NCI-H82 treated with DMSO at 0.1 percent for 48 hours (cell line): ENCODE measurements around the gene COL12A1.

Source experiments
- DNase-seq: peaks from one replicate; lab custom pipeline; 2025; ENCODE audit not compliant: unreplicated experiment; lab: John Stamatoyannopoulos, UW

COL12A1 gene

GRCh38 chr6:75180864-75181263 is 25.0 kb downstream of the COL12A1 start:
- no peak for DNase-seq

GRCh38 chr6:75178757-75179156 is 27.1 kb downstream of the COL12A1 start:
- no peak for DNase-seq

DNA sequence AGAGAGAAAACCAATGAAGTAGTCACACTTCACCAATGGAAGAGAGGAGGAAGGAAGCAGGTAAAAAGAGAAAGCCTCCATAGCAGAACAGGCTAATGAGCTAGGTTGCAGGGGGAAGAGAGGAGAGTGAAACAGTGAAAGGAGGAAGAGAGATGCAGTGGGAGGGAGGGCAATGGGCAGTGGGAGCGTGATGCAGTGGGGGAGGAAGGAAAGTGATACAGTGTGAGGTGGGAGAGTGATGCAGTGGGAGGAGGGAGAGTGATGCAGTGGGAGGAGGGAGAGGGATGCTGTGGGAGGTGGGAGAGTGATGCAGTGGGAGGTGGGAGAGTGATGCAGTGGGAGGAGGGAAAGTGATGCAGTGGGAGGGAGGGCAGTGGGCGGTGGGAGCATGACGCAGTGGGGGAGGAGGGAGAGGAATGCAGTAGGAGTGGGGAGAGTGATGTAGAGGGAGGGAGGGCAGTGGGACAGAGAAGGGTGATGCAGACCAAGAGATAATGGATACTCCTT is 29.7 kb downstream of the COL12A1 start:
- DNase-seq: no peak

DNA sequence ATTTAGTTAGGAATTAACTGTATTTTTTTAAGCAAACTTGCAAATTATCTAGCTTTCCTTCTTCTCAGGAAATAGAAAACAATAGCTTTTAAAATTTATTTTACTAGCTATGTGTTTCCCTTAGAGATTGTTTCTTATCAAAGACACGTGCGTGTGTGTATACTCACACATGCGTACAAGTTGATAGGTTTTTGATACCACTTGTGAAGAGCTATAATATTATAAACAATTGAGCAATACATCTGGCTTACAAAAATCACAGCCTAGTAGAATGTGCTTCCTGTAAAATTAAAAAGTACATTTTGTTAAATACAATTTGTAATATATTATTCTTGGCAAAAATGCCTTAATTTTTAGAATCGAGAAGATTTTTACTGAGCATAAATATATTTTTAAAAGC is 33.9 kb downstream of the COL12A1 start:
- DNase-seq: no peak

- no peak for DNase-seq
These were observed 34.3 kb downstream of the COL12A1 start for GRCh38 chr6:75171567-75171966.

GRCh38 chr6:75170691-75171560 is 34.9 kb downstream of the COL12A1 start:
- DNase-seq: no peak

DNA sequence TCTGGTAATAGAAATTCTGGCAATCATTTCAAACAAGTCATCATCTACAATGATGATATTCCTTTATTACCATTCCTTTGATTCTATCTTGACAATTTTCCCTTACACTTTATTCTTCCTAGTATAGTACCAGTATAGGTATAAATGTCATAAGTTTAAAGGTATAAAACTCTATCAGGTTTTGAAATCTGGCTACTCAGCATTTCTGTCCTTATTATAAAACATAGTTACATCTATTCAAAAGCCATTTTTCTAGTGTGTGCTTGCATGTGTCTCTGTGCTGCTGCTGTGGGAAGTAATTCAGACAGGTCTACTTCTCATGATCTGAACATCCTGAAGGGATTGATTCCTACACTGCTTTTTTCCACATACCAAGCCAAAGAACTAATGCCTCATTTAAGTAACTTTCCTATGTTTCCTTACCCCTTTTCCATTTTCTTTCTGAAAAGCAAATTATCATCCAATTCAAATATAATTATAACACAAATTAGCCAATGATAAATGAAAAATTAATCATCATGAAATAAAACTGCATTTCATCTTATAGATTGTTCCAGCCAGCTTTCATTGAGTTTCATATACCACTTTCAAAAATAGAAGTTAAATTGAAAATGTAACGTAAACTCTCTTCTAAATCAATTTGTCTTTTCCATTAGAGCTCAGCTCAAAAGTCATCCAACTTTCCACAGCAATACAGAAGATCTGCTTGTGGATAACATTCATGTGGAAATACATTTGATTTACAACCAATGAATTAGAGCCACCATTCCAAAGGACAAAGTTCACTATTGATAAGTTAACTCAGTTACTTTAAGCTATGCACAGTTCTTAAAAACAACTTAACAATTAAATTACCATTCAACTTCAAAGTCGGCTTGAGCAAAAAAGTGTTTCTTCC is 35.9 kb downstream of the COL12A1 start:
- DNase-seq: no peak

GRCh38 chr6:75167851-75168250 is 38.0 kb downstream of the COL12A1 start:
- DNase-seq: no peak

- DNase-seq: no peak
These were observed 38.5 kb downstream of the COL12A1 start for GRCh38 chr6:75167325-75167724.

GRCh38 chr6:75166773-75167172 is 39.1 kb downstream of the COL12A1 start:
- DNase-seq: no peak

GRCh38 chr6:75166236-75166635 is 39.6 kb downstream of the COL12A1 start:
- DNase-seq: no peak

DNA sequence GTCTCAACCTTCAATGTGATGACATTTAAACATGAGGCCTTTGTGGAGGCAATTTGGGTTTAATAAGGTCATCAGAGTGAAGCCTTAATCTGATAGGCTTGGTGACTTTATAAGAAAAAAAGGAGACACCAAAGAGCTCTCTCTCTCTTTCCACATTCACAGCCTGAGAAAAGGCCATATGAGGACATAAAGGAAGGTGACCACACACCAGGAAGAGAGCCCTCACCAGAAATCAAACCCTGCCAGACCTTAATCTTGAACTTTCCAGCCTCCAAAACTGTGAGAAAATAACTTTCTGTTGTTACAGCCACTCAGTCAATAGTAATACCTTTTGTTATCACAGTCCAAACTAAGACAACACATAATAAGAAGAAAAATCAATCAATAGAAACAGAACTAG is 47.7 kb downstream of the COL12A1 start:
- DNase-seq: no peak

- no peak for DNase-seq
These were observed 48.5 kb downstream of the COL12A1 start for GRCh38 chr6:75157336-75157735.

DNA sequence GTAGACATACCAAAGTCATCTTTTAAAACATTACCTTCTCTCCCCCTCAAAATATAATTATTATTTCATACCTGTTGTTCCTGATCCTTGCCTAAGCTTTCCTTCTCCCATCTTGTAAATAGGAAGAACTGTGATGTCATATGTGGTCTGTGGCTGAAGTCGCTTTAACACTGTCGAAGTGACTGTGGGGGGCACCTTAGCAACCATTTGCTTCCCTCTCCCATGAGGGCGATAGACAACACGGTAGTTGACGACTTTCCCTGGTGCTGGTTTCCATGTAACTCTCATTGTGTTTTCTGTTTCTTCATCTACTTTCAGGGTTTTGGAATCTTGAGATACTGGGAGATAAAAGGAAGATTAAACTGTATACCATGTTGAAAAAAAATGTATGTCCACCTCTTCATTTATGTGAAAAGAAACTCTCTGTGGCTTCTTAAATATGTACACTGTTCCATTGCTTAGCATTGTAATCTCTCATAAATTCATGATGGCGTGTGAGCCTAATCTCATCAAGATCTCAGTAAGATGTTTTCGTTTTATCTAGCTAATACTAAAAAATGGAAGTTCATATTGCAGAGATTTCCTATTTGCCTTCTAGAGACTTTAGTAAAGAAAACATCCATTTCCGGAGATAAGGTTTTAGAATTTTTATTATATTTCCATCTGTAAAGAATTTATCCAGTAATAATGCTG is 49.5 kb downstream of the COL12A1 start:
- DNase-seq: no peak

DNA sequence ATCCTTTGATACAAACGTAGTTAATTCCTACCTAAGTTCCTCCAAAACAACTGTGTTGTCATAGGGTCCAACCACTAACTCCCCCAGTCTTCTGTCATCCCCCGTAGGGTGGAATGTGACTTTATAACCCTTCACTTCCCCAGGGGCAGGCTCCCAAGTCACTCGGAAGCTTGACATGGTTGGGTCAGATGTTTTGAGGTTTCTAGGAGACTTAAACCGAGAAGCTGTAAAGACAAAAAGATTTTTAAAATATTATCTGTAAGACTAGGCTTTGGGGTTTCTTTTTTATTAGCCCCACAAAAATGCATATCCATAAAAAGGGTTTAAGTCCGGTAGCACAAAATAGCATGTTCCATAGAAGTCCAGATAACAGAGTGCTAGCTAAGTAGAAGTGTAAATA is 50.2 kb downstream of the COL12A1 start:
- DNase-seq: no peak

DNA sequence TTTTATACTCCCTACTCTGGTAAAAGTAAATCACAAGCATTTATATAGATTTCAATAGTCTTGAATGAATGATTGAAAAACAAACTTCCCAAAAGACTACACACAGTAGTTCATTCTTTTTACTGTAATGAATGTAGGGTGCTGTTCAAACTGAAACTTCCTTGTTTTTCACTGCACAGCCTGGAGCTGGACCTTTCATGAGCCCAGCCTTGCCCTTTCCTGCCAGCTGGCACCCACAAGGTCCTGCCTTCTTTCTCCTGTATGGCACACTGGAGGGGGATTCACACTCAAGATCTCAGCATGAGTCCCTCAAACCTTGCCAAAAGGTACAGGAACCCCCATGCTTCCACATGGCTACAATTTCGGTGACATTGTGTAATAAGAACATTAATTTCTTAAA is 50.9 kb downstream of the COL12A1 start:
- DNase-seq: no peak

GRCh38 chr6:75150685-75151412 is 55.0 kb downstream of the COL12A1 start:
- DNase-seq: no peak

DNA sequence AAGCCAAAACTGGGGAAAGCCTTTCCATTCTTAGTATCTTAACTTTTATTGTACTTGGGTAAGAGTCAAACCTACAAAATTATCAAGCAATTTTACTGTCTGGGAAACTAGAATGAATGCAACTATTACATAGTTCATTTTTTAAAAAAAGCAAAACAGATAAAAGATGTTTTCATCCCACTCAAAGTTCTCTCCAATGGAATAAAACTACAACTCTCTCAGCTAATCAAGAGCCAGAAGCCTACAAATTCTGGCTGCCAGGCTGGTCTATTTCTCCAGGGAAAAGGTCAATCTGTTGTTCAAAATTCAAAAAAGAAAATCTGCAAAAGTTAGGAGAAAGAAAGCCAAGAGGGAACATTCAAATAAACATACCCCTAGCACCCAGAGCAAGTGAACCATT is 56.2 kb downstream of the COL12A1 start:
- no peak for DNase-seq

DNA sequence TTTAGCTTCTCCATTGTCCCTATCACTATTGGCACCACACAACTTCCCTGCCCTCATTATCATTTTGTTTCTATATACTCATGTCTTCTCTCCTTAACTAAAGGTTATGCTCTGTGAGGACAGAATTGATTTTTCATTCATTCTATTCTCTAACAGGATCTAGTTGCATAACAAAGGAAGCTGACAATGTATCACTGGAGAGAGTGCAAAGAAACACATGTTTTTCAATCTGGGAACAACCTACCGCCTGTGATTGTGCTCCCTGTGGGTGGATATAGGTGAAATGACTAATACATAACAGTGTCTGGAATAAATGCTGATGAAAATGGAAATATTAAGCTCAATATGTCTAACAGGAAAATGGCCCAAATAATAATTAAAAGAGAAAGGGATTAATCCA is 56.6 kb downstream of the COL12A1 start:
- no peak for DNase-seq

DNA sequence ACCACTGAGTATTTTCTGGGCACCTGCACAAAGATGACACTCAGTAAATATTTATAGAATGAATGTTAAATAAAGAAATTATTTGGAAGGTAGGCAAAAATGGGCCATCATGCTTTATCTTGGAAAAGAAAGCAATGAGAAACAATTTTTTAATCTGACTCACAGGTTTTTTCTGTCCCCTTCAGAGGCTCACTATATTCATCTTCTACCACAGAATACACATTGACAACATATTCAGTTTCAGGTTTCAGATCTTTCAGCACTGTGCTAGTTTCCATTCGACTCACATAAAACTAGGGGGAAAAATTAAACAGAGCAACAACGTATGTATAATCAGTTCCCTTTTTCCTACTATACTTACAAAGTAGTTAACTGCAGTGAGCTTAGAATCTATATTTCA is 58.3 kb downstream of the COL12A1 start:
- DNase-seq: no peak

GRCh38 chr6:75145976-75146375 is 59.9 kb downstream of the COL12A1 start:
- no peak for DNase-seq
